ENCODE measurements around the gene CD180.

The CD180 gene

DNA sequence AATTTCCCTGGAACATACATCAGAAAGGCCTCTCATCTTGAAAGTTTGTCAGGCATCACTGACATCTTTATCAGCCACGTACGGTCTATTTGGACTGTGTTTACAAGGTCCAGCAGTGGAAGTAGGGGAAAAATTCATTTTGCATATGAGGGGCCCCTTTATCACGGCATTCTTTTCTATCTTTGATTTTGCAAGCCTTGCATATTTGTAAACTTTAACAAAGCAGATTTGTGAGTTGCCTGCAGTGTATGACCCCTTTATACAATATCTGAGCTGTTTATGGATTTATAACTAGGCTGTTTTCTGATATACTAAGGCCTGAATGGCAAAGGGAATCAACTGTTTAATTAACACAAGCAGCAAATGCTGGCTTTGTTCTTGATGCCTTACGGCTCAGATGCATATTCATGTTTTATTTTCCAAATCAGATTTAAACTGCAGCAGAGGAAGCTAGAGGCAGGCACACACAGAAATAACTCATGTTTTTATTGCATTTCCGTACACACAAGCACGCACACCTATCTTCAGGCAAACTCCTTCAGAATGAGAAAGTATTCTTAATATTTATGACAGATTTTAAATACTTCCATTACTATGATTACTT lies 61.1 kb downstream of the CD180 start:
- DNase-seq (ENCODE audit: extremely low read depth in 1 of 2, low read depth in 1 of 2): no peak

DNA sequence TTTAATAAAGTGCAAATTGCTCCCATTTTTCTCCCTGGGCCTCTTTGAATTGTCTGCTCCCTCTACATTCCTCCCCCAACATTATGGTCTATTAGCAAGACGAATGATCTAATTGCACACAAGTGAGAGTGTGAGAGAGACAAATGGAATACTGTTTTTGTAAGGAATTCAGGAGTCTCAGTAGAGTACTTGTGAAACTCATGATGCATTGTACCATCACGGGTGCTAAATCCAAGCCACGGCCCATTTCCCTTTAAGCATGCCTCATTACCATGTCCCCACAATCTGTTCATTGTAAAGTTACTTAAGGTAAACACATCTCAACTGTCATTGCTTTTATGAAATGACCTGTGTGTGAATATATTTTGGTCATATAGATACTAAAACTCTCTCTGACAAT lies 62.8 kb downstream of the CD180 start:
- DNase-seq (ENCODE audit: extremely low read depth in 1 of 2, low read depth in 1 of 2): no peak

DNA sequence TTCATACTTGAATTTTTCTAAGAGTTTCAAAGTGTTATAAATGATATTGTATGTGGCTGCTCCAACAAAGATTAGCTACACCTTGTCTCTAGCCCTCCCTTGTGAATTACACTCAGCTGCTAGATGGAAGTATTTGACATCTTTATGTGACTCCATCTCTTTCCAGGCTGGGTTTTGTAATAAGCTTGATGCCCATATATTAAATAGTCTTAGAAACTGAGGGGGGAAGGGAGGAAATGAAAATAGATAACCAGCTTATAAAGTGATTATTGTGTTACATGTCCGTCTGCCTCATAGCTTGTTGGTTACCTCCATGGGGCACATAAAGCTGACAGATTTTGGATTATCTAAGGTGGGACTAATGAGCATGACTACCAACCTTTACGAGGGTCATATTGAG lies 63.4 kb downstream of the CD180 start:
- DNase-seq (ENCODE audit: extremely low read depth in 1 of 2, low read depth in 1 of 2): no peak

DNA sequence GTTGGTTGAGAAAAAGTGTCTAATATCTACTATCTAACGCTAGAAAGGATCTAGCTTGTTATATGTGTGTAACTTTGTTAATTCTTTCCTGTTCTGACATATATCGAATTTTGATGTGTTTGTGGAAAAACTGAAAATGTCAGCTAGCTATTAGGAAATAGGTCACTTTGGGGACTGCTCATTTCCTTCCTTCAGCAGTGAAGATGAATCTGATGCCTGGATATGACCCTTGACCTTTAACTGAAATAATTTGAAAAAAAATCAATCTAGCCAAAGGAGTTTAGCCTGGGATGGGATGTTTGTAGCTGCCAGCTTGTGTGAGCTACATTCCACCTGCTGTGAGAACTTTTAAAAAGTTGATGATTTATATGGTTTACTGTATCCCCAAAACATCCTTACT lies 66.8 kb downstream of the CD180 start:
- no peak for DNase-seq (ENCODE audit: extremely low read depth in 1 of 2, low read depth in 1 of 2)
